SK-N-SH (cell line): Measurements from ENCODE around the gene TMEM174. TPM values are rescaled to one million over a fixed set of nuclear protein-coding genes. Genes with fewer than 3 reads are reported as not detected.

Source experiments
- CTCF ChIA-PET: fragments of 300-600, 350-600 bp; formaldehyde crosslinking; extraction: SDS; loops from one replicate; lab custom pipeline; 2021; lab: Yijun Ruan, JAX
- POLR2A ChIA-PET: fragments of 350-600 bp; sonication (Branson Sonifier 250); formaldehyde crosslinking; extraction: SDS; loops from one replicate; lab custom pipeline; 2020; ENCODE audit warnings: antibody characterized with exemption, inconsistent platforms; lab: Yijun Ruan, JAX
- DNase-seq: peaks from one replicate; pipeline ENCODE4 v3.0.0; 2012
- H2AFZ ChIP-seq: fragments of 200-600 bp; sonication (generic); 2 replicates; pipeline ENCODE4 v1.8.1; 2016; ENCODE audit warnings: antibody characterized with exemption, mild to moderate bottlenecking, low read depth
- H3F3A ChIP-seq: fragments of 200-600 bp; sonication (generic); replicated peaks from 2 replicates; pipeline ENCODE3; 2016; ENCODE audit warnings: antibody characterized with exemption, mild to moderate bottlenecking; ENCODE audit not compliant: insufficient read depth
- H3K27ac ChIP-seq, 2 experiments: fragments of 200-500 bp in 1 of 2; fragments of 200-600 bp in 1 of 2; sonication (Bioruptor generic) in 1 of 2; sonication (generic), shearing (Covaris generic) in 1 of 2; 2 replicates each; pipeline versions ENCODE4 v1.5.1 to v1.6.1; 2014 to 2016; ENCODE audit warnings: low read depth in 2 of 2, inconsistent platforms in 1 of 2, low read length in 1 of 2, mild to moderate bottlenecking in 1 of 2, mixed read lengths in 1 of 2
- H3K27me3 ChIP-seq: fragments of 200-600 bp; sonication (generic), shearing (Covaris generic); 2 replicates; pipeline ENCODE4 v1.6.1; 2016; ENCODE audit warnings: mixed run types; ENCODE audit not compliant: insufficient read depth
- H3K36me3 ChIP-seq, 2 experiments: fragments of 200-500 bp in 1 of 2; fragments of 200-600 bp in 1 of 2; sonication (Bioruptor generic) in 1 of 2; sonication (generic) in 1 of 2; replicated peaks in 1 of 2; 2 replicates each; pipeline versions ENCODE3 to v1.5.1; 2014 to 2016; ENCODE audit warnings: low read length in 1 of 2, mild to moderate bottlenecking in 1 of 2; ENCODE audit not compliant: insufficient read depth in 2 of 2, control insufficient read depth in 1 of 2
- H3K4me1 ChIP-seq, 2 experiments: fragments of 200-500 bp in 1 of 2; fragments of 200-600 bp in 1 of 2; sonication (Bioruptor generic) in 1 of 2; sonication (generic), shearing (Covaris generic) in 1 of 2; 2 replicates each; pipeline versions ENCODE4 v1.5.1 to v1.6.1; 2014 to 2016; ENCODE audit warnings: low read depth in 1 of 2, low read length in 1 of 2, mixed run types in 1 of 2; ENCODE audit not compliant: insufficient read depth in 2 of 2, control insufficient read depth in 1 of 2
- H3K4me2 ChIP-seq: fragments of 200-600 bp; sonication (generic), shearing (Covaris generic); 2 replicates; pipeline ENCODE4 v1.6.1; 2017; ENCODE audit warnings: mixed run types
- H3K4me3 ChIP-seq, 2 experiments: fragments of 200-500 bp in 1 of 2; fragments of 200-600 bp in 1 of 2; sonication (Bioruptor generic) in 1 of 2; sonication (generic), shearing (Covaris generic) in 1 of 2; 2 replicates each; pipeline versions ENCODE4 v1.5.1 to v1.8.1; 2014 to 2016; ENCODE audit warnings: low read depth in 2 of 2, inconsistent platforms in 1 of 2, low read length in 1 of 2, mild to moderate bottlenecking in 1 of 2, mixed read lengths in 1 of 2, moderate library complexity in 1 of 2
- H3K79me2 ChIP-seq: fragments of 200-600 bp; sonication (generic); 2 replicates; pipeline ENCODE4 v1.8.1; 2017; ENCODE audit warnings: mild to moderate bottlenecking; ENCODE audit not compliant: insufficient read depth
- H3K9ac ChIP-seq: fragments of 200-600 bp; sonication (generic); 2 replicates; pipeline ENCODE4 v1.6.1; 2017; ENCODE audit warnings: mixed run types
- H3K9me2 ChIP-seq: fragments of 200-600 bp; sonication (generic); 2 replicates; pipeline ENCODE4 v1.6.1; 2017; ENCODE audit warnings: mixed run types
- H3K9me3 ChIP-seq: fragments of 200-600 bp; sonication (generic); 2 replicates; pipeline ENCODE4 v1.6.1; 2017; ENCODE audit warnings: mixed run types, mild to moderate bottlenecking, moderate library complexity
- H4K20me1 ChIP-seq: fragments of 200-600 bp; sonication (generic); 2 replicates; pipeline ENCODE4 v1.6.1; 2017; ENCODE audit warnings: mild to moderate bottlenecking, mixed run types; ENCODE audit not compliant: insufficient read depth
- CHD2 ChIP-seq: fragments of 150-350 bp; IDR thresholded peaks from 2 replicates; pipeline ENCODE4 v1.6.1; 2018; ENCODE audit warnings: low read length; ENCODE audit not compliant: partially characterized antibody
- EP300 ChIP-seq, 2 experiments: IDR thresholded peaks; 2 replicates each; pipeline versions ENCODE4 v1.4.0 to v1.6.1; 2012; ENCODE audit warnings: borderline replicate concordance in 1 of 2, low read depth in 1 of 2, low read length in 1 of 2
- EZH2phosphoT487 ChIP-seq: fragments of 200-600 bp; sonication (generic); IDR thresholded peaks from 2 replicates; pipeline ENCODE4 v1.6.1; 2017; ENCODE audit warnings: low read depth, mixed run types, mild to moderate bottlenecking, antibody characterized with exemption, moderate library complexity, borderline replicate concordance
- FOSL2 ChIP-seq: IDR thresholded peaks from 2 replicates; pipeline ENCODE4 v1.4.0; 2012; ENCODE audit warnings: low read depth, mild to moderate bottlenecking, moderate library complexity, borderline replicate concordance
- MEF2A ChIP-seq: IDR thresholded peaks from 2 replicates; pipeline ENCODE4 v1.4.0; 2012; ENCODE audit warnings: low read depth, borderline replicate concordance
- MXI1 ChIP-seq: IDR thresholded peaks from 2 replicates; pipeline ENCODE4 v1.6.1; 2012; ENCODE audit warnings: mild to moderate bottlenecking, low read depth, low read length, improper control_type of control experiment
- NFIC ChIP-seq: IDR thresholded peaks from 2 replicates; pipeline ENCODE4 v1.4.0; 2012; ENCODE audit warnings: borderline replicate concordance
- RFX5 ChIP-seq: IDR thresholded peaks from 2 replicates; pipeline ENCODE4 v1.6.1; 2012; ENCODE audit warnings: mild to moderate bottlenecking, improper control_type of control experiment, low read length
- SMC3 ChIP-seq: IDR thresholded peaks from 2 replicates; pipeline ENCODE4 v1.6.1; 2012; ENCODE audit warnings: low read depth, low read length, improper control_type of control experiment
- TCF12 ChIP-seq: IDR thresholded peaks from 2 replicates; pipeline ENCODE4 v1.4.0; 2012
- WGBS: methylation state at CpG from one replicate; pipeline ENCODE4 v1.1.6; 2017; ENCODE audit warnings: low lambda C conversion rate; 5-methylcytosine and 5-hydroxymethylcytosine counted together
- polyA plus RNA-seq, 3 experiments: library from polyadenylated mRNA; depleted of rRNA; stranded (reverse); fragments of >200 nt; gene quantifications; 2 replicates each; pipeline ENCODE4 v1.2.3, GENCODE V29; 2012
- TF ChIP-seq, protein P1 (sequence below): IDR thresholded peaks from 2 replicates; pipeline ENCODE4 v1.6.1; 2012; ENCODE audit warnings: mild to moderate bottlenecking, low read depth, low read length, moderate library complexity
- TF ChIP-seq, protein P2 (sequence below): fragments of 150-350 bp; IDR thresholded peaks from 2 replicates; pipeline ENCODE4 v1.6.1; 2016; ENCODE audit warnings: mild to moderate bottlenecking, low read depth, low read length
- TF ChIP-seq, protein P3 (sequence below): IDR thresholded peaks from 2 replicates; pipeline ENCODE4 v1.4.0; 2012; ENCODE audit warnings: low read depth, borderline replicate concordance

Gene TMEM174
- polyA plus RNA-seq, 1 of the 3 experiments (the other 2 are of a cell fraction): not detected

DNA sequence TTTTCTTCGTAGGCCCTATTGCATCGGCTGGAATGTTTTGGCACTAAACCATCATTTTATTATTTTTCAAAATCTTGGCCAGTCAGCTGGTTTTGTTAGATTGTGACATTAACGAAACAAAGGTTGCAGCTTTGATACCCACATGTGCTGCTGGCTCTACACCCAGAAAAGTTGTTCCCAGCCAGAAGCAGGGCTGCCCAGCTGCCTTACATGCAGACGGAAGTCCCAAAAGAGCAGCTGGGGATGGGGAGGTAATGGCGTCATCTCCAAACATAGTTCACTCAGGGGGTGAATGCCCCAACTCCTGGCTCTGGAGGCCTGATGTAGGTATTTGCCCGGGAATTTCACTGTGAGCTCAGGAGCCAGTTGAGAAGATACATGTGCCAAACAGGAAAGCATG is 29.3 kb upstream of the TMEM174 start (continued):
- no peak for TF ChIP-seq EP300 (IDR thresholded peaks at IDR 0.05; ENCODE audit: borderline replicate concordance in 1 of 2, low read depth in 1 of 2, low read length in 1 of 2)
- no peak for TF ChIP-seq MXI1
- TF ChIP-seq, protein P1, sequence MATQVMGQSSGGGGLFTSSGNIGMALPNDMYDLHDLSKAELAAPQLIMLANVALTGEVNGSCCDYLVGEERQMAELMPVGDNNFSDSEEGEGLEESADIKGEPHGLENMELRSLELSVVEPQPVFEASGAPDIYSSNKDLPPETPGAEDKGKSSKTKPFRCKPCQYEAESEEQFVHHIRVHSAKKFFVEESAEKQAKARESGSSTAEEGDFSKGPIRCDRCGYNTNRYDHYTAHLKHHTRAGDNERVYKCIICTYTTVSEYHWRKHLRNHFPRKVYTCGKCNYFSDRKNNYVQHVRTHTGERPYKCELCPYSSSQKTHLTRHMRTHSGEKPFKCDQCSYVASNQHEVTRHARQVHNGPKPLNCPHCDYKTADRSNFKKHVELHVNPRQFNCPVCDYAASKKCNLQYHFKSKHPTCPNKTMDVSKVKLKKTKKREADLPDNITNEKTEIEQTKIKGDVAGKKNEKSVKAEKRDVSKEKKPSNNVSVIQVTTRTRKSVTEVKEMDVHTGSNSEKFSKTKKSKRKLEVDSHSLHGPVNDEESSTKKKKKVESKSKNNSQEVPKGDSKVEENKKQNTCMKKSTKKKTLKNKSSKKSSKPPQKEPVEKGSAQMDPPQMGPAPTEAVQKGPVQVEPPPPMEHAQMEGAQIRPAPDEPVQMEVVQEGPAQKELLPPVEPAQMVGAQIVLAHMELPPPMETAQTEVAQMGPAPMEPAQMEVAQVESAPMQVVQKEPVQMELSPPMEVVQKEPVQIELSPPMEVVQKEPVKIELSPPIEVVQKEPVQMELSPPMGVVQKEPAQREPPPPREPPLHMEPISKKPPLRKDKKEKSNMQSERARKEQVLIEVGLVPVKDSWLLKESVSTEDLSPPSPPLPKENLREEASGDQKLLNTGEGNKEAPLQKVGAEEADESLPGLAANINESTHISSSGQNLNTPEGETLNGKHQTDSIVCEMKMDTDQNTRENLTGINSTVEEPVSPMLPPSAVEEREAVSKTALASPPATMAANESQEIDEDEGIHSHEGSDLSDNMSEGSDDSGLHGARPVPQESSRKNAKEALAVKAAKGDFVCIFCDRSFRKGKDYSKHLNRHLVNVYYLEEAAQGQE: no peak
- TF ChIP-seq, protein P2, sequence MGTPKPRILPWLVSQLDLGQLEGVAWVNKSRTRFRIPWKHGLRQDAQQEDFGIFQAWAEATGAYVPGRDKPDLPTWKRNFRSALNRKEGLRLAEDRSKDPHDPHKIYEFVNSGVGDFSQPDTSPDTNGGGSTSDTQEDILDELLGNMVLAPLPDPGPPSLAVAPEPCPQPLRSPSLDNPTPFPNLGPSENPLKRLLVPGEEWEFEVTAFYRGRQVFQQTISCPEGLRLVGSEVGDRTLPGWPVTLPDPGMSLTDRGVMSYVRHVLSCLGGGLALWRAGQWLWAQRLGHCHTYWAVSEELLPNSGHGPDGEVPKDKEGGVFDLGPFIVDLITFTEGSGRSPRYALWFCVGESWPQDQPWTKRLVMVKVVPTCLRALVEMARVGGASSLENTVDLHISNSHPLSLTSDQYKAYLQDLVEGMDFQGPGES: no peak
- TF ChIP-seq, protein P3, sequence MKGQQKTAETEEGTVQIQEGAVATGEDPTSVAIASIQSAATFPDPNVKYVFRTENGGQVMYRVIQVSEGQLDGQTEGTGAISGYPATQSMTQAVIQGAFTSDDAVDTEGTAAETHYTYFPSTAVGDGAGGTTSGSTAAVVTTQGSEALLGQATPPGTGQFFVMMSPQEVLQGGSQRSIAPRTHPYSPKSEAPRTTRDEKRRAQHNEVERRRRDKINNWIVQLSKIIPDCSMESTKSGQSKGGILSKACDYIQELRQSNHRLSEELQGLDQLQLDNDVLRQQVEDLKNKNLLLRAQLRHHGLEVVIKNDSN: no peak
- TF ChIP-seq SMC3: no peak
- no peak for TF ChIP-seq NFIC
- TF ChIP-seq CHD2: no peak
- TF ChIP-seq RFX5: no peak

DNA sequence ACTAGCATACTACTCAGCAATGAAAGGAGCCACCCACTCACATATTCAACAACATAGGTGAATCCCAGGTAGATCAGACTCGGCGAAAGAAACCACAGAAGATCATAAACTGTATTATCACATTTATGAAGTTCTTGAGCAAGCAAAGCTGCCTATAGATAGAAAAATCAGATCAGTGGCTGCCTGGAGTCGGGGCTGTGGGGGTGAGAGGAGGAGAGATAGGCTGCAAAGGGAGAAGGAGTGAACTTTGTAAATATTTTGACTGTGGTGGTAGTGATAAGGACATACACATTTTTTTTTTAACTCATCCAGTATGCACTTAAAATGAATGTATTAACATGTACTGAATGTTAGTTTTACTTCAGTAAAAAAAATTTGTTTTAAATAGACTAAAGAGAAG is 23.5 kb upstream of the TMEM174 start:
- no peaks in the 10 kb centered on the region for H4K20me1 ChIP-seq
- no peaks in the 10 kb centered on the region for H3K79me2 ChIP-seq
- H3F3A ChIP-seq: no peaks in the 10 kb centered on the region
- H3K9me2 ChIP-seq: no peaks in the 10 kb centered on the region
- ChIA-PET POLR2A (no interaction called here), CTCF (no interaction called here)
- H3K4me2 ChIP-seq: no peak overlapping the region
- no peak overlapping the region for H3K4me3 ChIP-seq
- H3K4me1 ChIP-seq: no peaks in the 10 kb centered on the region
- TF ChIP-seq, protein P1: no peak
- no peak for TF ChIP-seq TCF12
- no peak for TF ChIP-seq FOSL2
- TF ChIP-seq EZH2phosphoT487: no peak
- TF ChIP-seq MEF2A: no peak
- no peak for DNase-seq
- no peaks in the 10 kb centered on the region for H3K9me3 ChIP-seq
- WGBS: 28% methylated on average over 3 of the region's 3 CpGs
- H3K27me3 ChIP-seq: no peaks in the 10 kb centered on the region
- H2AFZ ChIP-seq: no peak overlapping the region
- H3K36me3 ChIP-seq: no peaks in the 10 kb centered on the region
- H3K27ac ChIP-seq: no peak overlapping the region
- no peak overlapping the region for H3K9ac ChIP-seq
